Measurements from ENCODE around the gene PVR. TPM values are rescaled to one million over a fixed set of nuclear protein-coding genes. Genes with fewer than 3 reads are reported as not detected.

The PVR gene
- total RNA-seq, 2 donors from 2014 or later: 21.2 to 31.6 TPM

- Histone ChIP-seq H3K36me3 (ENCODE audit: control insufficient read depth, insufficient read depth, low read length) (no peaks in the 10 kb centered on the region), H3K27me3 (ENCODE audit: control insufficient read depth, insufficient read depth, low read length, poor library complexity, severe bottlenecking) (no peaks in the 10 kb centered on the region), H3K4me3 (ENCODE audit: low read length) (no peak overlapping the region), H3K27ac (ENCODE audit: low read depth, low read length) (no peak overlapping the region), H3K9ac (ENCODE audit: extremely low read depth, low read length, poor library complexity, severe bottlenecking) (no peak overlapping the region), H3K9me3 (ENCODE audit: control insufficient read depth, low read length) (no peaks in the 10 kb centered on the region), H3K4me1 (ENCODE audit: control insufficient read depth, insufficient read depth, low read length) (no peaks in the 10 kb centered on the region)
- peaks cover 29% of the 10 kb centered on the region for H3K4me1 Mint-ChIP-seq
- peaks cover 8% of the 10 kb centered on the region for H3K9me3 Mint-ChIP-seq
- H3K36me3 Mint-ChIP-seq (ENCODE audit: low read depth): peaks cover 1% of the 10 kb centered on the region
- TF ChIP-seq, protein P1, sequence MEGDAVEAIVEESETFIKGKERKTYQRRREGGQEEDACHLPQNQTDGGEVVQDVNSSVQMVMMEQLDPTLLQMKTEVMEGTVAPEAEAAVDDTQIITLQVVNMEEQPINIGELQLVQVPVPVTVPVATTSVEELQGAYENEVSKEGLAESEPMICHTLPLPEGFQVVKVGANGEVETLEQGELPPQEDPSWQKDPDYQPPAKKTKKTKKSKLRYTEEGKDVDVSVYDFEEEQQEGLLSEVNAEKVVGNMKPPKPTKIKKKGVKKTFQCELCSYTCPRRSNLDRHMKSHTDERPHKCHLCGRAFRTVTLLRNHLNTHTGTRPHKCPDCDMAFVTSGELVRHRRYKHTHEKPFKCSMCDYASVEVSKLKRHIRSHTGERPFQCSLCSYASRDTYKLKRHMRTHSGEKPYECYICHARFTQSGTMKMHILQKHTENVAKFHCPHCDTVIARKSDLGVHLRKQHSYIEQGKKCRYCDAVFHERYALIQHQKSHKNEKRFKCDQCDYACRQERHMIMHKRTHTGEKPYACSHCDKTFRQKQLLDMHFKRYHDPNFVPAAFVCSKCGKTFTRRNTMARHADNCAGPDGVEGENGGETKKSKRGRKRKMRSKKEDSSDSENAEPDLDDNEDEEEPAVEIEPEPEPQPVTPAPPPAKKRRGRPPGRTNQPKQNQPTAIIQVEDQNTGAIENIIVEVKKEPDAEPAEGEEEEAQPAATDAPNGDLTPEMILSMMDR (conservative IDR thresholded peaks at IDR 0.05): no peak
- no peak overlapping the region for H3K4me3 Mint-ChIP-seq
- DNase-seq: no peak
- no peak overlapping the region for H3K27ac Mint-ChIP-seq
- WGBS, 2 experiments (ENCODE audit: insufficient coverage in 1 of 2, insufficient read length in 1 of 2): 92 to 94% methylated on average over 4 to 5 of the region's 5 CpGs
- H3K27me3 Mint-ChIP-seq (ENCODE audit: insufficient read depth): peaks cover 14% of the 10 kb centered on the region
Measured at GRCh38 chr19:44637390-44637764, 6.3 kb upstream of the PVR start.

DNA sequence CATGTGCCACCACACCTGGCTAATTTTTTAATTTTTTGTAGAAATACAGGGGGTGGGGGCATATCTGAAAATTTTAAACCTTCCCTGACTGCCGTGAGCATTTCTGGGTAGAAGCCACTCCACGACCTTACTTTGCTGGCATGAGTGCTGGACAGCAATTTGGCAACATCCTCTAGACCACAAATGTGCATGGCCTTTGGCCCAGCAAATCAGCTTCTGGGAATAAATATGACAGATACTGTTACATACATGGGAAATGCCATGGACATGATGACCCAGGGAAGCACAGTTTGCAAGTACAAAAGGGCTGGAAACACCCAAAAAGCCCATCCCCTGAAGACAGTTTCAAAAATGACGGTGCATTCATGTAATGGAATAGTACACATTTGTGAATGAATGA is 3.2 kb upstream of the PVR start:
- peaks cover 17% of the 10 kb centered on the region for H3K27me3 Mint-ChIP-seq (ENCODE audit: insufficient read depth)
- WGBS, 2 experiments (ENCODE audit: insufficient coverage in 1 of 2, insufficient read length in 1 of 2): 89 to 96% methylated on average over 3 of the region's 3 CpGs

DNA sequence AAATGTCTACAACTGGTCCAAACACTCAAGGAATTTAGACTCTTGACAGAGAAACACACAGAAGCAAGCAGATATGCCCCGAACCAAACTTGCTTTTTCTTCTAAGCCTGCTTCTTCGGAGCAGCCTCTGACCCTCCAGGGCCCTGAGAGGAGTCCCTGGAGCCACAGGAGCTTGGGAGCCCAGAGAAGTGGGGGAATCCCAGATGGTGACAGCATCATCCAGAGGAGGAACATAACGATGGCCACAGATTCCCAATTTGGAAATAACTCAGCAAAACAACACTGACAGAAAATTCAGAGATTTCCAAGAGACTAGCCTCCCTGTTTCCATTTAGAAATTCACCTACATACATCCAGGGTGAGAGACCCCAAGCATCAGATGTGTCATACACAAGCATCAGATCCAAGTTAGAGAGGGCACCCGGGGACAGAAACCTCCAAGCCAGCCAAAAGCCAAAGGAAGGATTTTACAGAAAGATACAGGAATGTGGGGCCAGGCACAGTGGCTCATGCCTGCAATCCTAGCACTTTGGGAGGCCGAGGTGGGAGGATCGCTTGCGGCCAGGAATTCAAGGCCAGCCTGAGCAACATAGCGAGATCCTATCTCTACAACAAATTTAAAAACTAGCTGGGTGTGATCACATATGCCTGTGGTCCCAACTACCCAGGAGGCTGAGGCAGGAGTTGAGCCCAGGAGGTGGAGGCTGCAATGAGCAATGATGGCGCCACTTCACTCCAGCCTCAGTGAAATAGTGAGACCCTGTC is 2.0 kb upstream of the PVR start:
- H3K27me3 ChIP-seq (ENCODE audit: control insufficient read depth, insufficient read depth, low read length, poor library complexity, severe bottlenecking): no peaks in the 10 kb centered on the region
- H3K27ac ChIP-seq (ENCODE audit: low read depth, low read length): no peak overlapping the region
- Mint-ChIP-seq H3K4me1 (peaks cover 11% of the 10 kb centered on the region), H3K36me3 (ENCODE audit: low read depth) (peaks cover 7% of the 10 kb centered on the region), H3K9me3 (no peaks in the 10 kb centered on the region), H3K27ac (no peak overlapping the region), H3K27me3 (ENCODE audit: insufficient read depth) (peaks cover 17% of the 10 kb centered on the region), H3K4me3 (no peak overlapping the region)
- no peak overlapping the region for H3K4me3 ChIP-seq (ENCODE audit: low read length)
- no peaks in the 10 kb centered on the region for H3K4me1 ChIP-seq (ENCODE audit: control insufficient read depth, insufficient read depth, low read length)
- peaks cover 7% of the 10 kb centered on the region for H3K36me3 ChIP-seq (ENCODE audit: control insufficient read depth, insufficient read depth, low read length)
- H3K9ac ChIP-seq (ENCODE audit: extremely low read depth, low read length, poor library complexity, severe bottlenecking): no peak overlapping the region
- 90 to 95% methylated on average over 8 of the region's 9 CpGs for WGBS, 2 experiments (ENCODE audit: insufficient coverage in 1 of 2, insufficient read length in 1 of 2)
- TF ChIP-seq, protein P1 (conservative IDR thresholded peaks at IDR 0.05): no peak
- no peak for DNase-seq
- H3K9me3 ChIP-seq (ENCODE audit: control insufficient read depth, low read length): no peaks in the 10 kb centered on the region

More for the DNA sequence above, 3.2 kb upstream of the PVR start:
- Histone ChIP-seq H3K27me3 (ENCODE audit: control insufficient read depth, insufficient read depth, low read length, poor library complexity, severe bottlenecking) (no peaks in the 10 kb centered on the region), H3K4me1 (ENCODE audit: control insufficient read depth, insufficient read depth, low read length) (no peaks in the 10 kb centered on the region), H3K36me3 (ENCODE audit: control insufficient read depth, insufficient read depth, low read length) (no peaks in the 10 kb centered on the region), H3K27ac (ENCODE audit: low read depth, low read length) (no peak overlapping the region), H3K9me3 (ENCODE audit: control insufficient read depth, low read length) (no peaks in the 10 kb centered on the region), H3K9ac (ENCODE audit: extremely low read depth, low read length, poor library complexity, severe bottlenecking) (no peak overlapping the region), H3K4me3 (ENCODE audit: low read length) (no peak overlapping the region)
- no peak overlapping the region for H3K27ac Mint-ChIP-seq
- no peaks in the 10 kb centered on the region for H3K9me3 Mint-ChIP-seq
- H3K4me3 Mint-ChIP-seq: no peak overlapping the region
- no peak for DNase-seq
- H3K4me1 Mint-ChIP-seq: peaks cover 14% of the 10 kb centered on the region
- H3K36me3 Mint-ChIP-seq (ENCODE audit: low read depth): no peaks in the 10 kb centered on the region
- TF ChIP-seq, protein P1 (conservative IDR thresholded peaks at IDR 0.05): no peak

All from endodermal cell (in vitro differentiated cells).